CD8-positive, alpha-beta memory T cell (primary cell): ENCODE measurements around the gene TRMT61A. TPM values are rescaled to one million over a fixed set of nuclear protein-coding genes. Genes with fewer than 3 reads are reported as not detected.

Experiments used
- CTCF ChIA-PET: fragments of 350-600 bp; sonication (Branson Sonifier 250); formaldehyde crosslinking; loops from one replicate; lab custom pipeline; 2021; ENCODE audit warnings: antibody characterized with exemption; lab: Charles Lee
- POLR2A ChIA-PET: fragments of 350-600 bp; sonication (Branson Sonifier 250); formaldehyde crosslinking; loops from one replicate; lab custom pipeline; 2021; ENCODE audit warnings: antibody characterized with exemption; lab: Charles Lee
- DNase-seq, 5 donors: peaks; one replicate each; pipeline versions ENCODE4 v3.0.0 to v3.0.0-alpha.2; 2020 to 2022; ENCODE audit warnings: mixed read lengths in 1 of 5
- H3K27ac ChIP-seq: one replicate; pipeline ENCODE4 v1.7.0; 2013; ENCODE audit warnings: low read depth, mild to moderate bottlenecking, low read length, moderate library complexity
- H3K27me3 ChIP-seq: 2 replicates; pipeline ENCODE4 v1.7.0; 2013; ENCODE audit warnings: low read length, mild to moderate bottlenecking; ENCODE audit not compliant: insufficient read depth, poor library complexity, severe bottlenecking
- H3K36me3 ChIP-seq: 2 replicates; pipeline ENCODE4 v1.7.0; 2013; ENCODE audit warnings: mild to moderate bottlenecking, low read length, moderate library complexity; ENCODE audit not compliant: insufficient read depth
- H3K4me1 ChIP-seq: 2 replicates; pipeline ENCODE4 v1.7.0; 2013; ENCODE audit warnings: mild to moderate bottlenecking, low read length, moderate library complexity; ENCODE audit not compliant: insufficient read depth
- H3K4me3 ChIP-seq: 2 replicates; pipeline ENCODE4 v1.7.0; 2013; ENCODE audit warnings: mild to moderate bottlenecking, low read length
- H3K9me3 ChIP-seq: 2 replicates; pipeline ENCODE4 v1.7.0; 2013; ENCODE audit warnings: mild to moderate bottlenecking, low read length
- H3K27ac Mint-ChIP-seq, 8 donors: one replicate each; pipeline ENCODE4 v1.8.0; 2020 to 2021; ENCODE audit warnings: mixed read lengths in 8 of 8, mild to moderate bottlenecking in 6 of 8, inconsistent platforms in 3 of 8, moderate library complexity in 3 of 8
- H3K27me3 Mint-ChIP-seq, 2 donors: one replicate each; pipeline ENCODE4 v1.8.0; 2020 to 2021; ENCODE audit warnings: mixed read lengths in 2 of 2, mild to moderate bottlenecking in 1 of 2, moderate library complexity in 1 of 2
- H3K36me3 Mint-ChIP-seq, 3 donors: one replicate each; pipeline ENCODE4 v1.8.0; 2020 to 2021; ENCODE audit warnings: mixed read lengths in 3 of 3, inconsistent platforms in 1 of 3, mild to moderate bottlenecking in 1 of 3
- H3K4me1 Mint-ChIP-seq, 3 donors: one replicate each; pipeline ENCODE4 v1.8.0; 2020 to 2021; ENCODE audit warnings: mixed read lengths in 3 of 3, inconsistent platforms in 1 of 3, mild to moderate bottlenecking in 1 of 3
- H3K4me3 Mint-ChIP-seq, 7 donors: one replicate each; pipeline ENCODE4 v1.8.0; 2020 to 2021; ENCODE audit warnings: mixed read lengths in 7 of 7, mild to moderate bottlenecking in 6 of 7, moderate library complexity in 4 of 7, inconsistent platforms in 2 of 7
- H3K9me3 Mint-ChIP-seq, 5 donors: one replicate each; pipeline ENCODE4 v1.8.0; 2020 to 2022; ENCODE audit warnings: mixed read lengths in 5 of 5, mild to moderate bottlenecking in 3 of 5, moderate library complexity in 2 of 5, inconsistent platforms in 1 of 5
- polyA plus RNA-seq: library from polyadenylated mRNA; unstranded; fragments of 300-500 nt; fragmentation: Illumina TruSeq; gene quantifications from one replicate; pipeline ENCODE4 v1.2.3, GENCODE V29; 2021
- total RNA-seq, 2 experiments: library from RNA; stranded (reverse); gene quantifications; one replicate each; pipeline ENCODE4 v1.2.3, GENCODE V29; 2021

The TRMT61A gene
- total and polyA plus RNA-seq, 3 experiments from 2014 or later, result 8.2 to 29.5 (median 28.4) TPM

DNA sequence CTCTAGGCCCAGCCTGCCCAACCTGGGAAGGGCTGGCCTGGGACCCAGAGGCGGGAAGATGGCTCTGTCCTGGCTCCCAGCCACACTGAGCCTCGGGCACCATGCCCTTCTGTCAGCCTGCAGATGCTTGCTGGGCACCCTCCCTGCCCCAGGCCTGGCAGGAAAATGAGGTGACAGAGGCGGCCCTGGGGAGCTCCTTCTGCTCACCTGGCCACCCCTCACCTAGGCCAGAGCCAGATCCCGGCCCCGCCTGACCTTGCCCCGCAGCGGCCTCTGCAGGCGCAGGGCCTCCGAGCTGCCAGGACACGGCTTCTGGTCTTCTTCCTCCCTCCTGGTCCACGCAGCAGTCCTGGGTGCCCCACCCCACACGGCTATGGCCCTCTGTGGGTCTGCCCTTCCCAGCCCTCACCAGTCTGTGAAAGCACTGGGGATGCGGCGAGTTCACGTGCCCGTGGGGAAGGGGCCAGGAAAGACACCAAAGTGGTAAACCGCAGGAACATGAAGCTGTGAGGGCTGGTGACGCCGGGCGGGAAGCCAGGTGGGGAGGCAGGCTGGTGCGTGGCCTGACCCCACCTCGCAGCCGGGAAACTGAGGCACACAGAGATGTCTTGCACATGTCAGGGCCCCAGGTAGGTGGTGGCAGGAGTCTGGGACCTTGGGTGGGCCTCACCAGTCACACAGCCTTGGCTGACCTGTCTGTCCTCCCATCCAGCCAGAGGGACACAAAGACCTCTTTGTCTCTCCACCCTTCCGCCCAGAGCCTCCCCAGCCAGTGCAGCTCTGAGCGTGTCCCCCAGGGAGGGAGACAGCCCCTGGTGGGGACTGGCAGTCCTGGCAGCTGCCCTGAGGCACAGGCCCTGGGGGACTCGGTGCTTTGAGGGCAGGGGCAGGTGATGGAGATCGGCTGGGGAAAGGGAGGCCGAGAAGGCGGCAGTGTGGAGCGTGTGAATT is 20.6 kb downstream of the TRMT61A start:
- H3K4me1 ChIP-seq, result no peaks in the 10 kb centered on the region
- Mint-ChIP-seq H3K4me3 (no peak overlapping the region), H3K4me1 (peaks cover 2 to 19% (median 5%) of the 10 kb centered on the region in 3 donors), H3K9me3 (no peaks in the 10 kb centered on the region), H3K27ac (no peak overlapping the region), H3K27me3 (no peaks in the 10 kb centered on the region), H3K36me3 (peaks cover 0 to 18% (median under 1%) of the 10 kb centered on the region in 3 donors)
- no peak overlapping the region for H3K27ac ChIP-seq
- ChIA-PET CTCF (interaction anchor here (9.0 kb wide), 1 partner anchor 31 kb away, joined by 61 read pairs; no protein-coding TSS in a partner anchor), POLR2A (no interaction called here)
- no peaks in the 10 kb centered on the region for H3K9me3 ChIP-seq
- H3K4me3 ChIP-seq, result no peak overlapping the region
- H3K36me3 ChIP-seq, result no peaks in the 10 kb centered on the region
- H3K27me3 ChIP-seq, result no peaks in the 10 kb centered on the region
- peak in 1 of 5 donors; percentile 45 for DNase-seq

DNA sequence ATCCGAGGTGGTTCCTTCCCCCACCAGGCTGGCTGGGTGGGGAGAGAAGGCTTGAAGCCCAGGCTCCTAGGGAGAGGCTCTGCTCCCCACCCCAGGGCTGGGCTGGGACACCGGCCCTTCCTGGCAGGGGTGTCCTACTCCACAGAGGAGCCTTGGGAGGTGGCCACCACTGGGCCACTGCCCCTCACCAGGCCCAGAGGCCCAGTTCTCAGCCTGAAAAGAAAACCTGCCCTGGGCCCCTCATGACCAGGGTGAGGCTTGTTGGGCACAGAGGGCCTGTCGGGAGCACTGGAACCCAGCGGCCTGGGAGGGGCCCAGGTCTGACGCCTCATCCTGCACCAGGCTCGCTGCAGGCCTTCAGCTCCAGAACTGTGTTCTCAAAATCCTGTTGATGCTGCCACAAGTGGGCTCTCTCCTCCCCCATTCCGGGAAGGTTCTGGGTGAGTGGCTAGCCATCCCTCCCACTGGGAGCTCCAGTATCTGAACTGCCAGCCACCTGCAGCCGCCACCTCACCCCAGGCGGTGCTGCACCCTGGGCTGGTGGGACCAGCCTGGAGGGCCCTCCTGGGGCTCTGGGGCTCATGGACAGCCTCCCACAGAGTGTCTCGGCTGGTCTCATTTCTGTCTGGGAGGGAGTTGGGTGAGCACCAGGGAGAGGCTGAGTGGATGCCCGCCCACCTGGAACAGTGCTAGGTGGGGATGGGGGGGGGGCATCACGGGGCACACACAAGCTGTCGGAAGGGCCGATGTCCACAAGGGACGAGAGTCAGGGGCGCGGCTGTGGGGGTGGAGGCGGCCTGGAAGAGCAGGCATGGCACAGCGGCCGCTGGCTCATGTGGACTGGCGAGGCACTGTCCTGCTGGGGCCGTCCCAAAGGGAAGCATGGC is 21.7 kb downstream of the TRMT61A start:
- Histone ChIP-seq H3K27me3 (no peaks in the 10 kb centered on the region), H3K27ac (no peak overlapping the region), H3K4me3 (no peak overlapping the region), H3K36me3 (no peaks in the 10 kb centered on the region), H3K9me3 (no peaks in the 10 kb centered on the region), H3K4me1 (no peaks in the 10 kb centered on the region)
- H3K9me3 Mint-ChIP-seq, result no peaks in the 10 kb centered on the region
- H3K4me1 Mint-ChIP-seq, result peaks cover 10 to 28% (median 11%) of the 10 kb centered on the region in 3 donors
- H3K27me3 Mint-ChIP-seq, result no peaks in the 10 kb centered on the region
- no peak overlapping the region for H3K27ac Mint-ChIP-seq
- DNase-seq, result peak in 1 of 5 donors; percentile 40
- peaks cover 0 to 27% (median 4%) of the 10 kb centered on the region in 3 donors for H3K36me3 Mint-ChIP-seq
- no peak overlapping the region for H3K4me3 Mint-ChIP-seq
- ChIA-PET CTCF (interaction anchor here (9.0 kb wide), 1 partner anchor 32 kb away, joined by 61 read pairs; no protein-coding TSS in a partner anchor), POLR2A (no interaction called here)

DNA sequence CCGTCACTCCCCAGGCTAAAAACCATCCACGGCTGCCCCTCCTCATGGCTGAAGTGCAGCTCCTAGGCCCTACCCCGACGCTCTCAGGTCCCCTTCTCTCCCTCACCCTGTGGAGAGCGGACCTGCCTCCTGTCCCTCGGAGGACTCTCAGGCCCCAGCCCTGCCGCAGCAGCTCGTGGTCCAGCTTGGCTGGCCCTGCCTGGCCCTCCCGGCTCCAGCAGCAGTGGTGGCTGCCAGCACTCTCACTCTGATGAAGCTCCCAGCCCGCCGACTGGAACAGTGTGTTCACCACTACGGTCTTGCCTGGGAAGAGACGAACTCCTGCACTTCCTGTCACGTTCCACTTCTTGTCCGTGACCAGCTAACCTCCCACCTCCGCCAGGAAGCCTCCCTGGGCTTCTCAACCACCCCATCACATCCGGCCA is 22.4 kb downstream of the TRMT61A start:
- H3K27ac Mint-ChIP-seq, result peak overlapping the region in 1 of 8 donors; percentile 77
- no peak overlapping the region for H3K4me3 Mint-ChIP-seq
- no peaks in the 10 kb centered on the region for H3K9me3 Mint-ChIP-seq
- CTCF ChIA-PET, result interaction anchor here (9.0 kb wide), 1 partner anchor 32 kb away, joined by 61 read pairs; no protein-coding TSS in a partner anchor
- H3K36me3 ChIP-seq, result no peaks in the 10 kb centered on the region
- POLR2A ChIA-PET, result no interaction called here
- no peaks in the 10 kb centered on the region for H3K27me3 ChIP-seq
- no peaks in the 10 kb centered on the region for H3K27me3 Mint-ChIP-seq
- no peaks in the 10 kb centered on the region for H3K4me1 ChIP-seq
- no peak overlapping the region for H3K4me3 ChIP-seq
- peaks cover 0 to 28% (median 4%) of the 10 kb centered on the region in 3 donors for H3K36me3 Mint-ChIP-seq
- DNase-seq, result no peak
- H3K9me3 ChIP-seq, result no peaks in the 10 kb centered on the region
- no peak overlapping the region for H3K27ac ChIP-seq
- peaks cover 11 to 30% (median 11%) of the 10 kb centered on the region in 3 donors for H3K4me1 Mint-ChIP-seq

DNA sequence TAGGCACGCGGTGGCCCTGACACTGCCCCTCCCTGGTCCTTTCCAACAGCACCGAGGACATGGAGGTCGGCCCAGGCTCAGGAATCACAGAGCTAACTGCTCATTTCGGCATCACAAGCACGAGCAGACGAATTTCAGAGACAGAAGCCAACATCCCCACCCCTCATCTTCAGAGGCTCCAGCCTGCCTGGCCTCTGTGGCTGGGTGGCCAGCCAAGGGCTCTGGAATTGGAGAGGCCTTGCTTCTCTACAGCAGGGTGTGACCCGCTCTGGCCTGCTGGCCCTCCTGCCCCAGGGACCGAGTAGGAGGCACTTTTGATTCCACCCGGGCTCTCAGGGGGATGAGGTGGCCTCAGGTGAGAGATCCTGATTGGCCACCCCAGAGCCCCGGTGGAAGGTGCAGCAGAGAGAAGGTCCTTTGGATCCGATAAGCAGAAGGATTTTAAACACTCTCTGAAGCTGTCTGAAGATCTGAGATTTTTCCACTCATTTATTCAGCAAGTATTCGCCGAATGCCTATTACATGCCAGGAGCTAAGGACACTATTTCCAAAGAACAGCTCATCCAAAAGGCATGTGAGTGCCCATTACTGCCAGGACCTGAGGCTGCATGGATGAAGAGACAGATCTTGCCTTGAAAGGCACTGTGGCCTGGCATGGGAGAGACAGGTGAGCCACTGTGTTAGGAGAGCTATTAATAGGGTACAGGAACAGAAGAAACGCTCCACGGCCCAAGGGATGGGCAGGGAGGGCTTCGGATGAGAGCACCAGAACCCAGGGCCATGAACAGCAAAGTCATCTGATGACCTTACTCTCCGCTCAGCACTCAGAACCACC is 23.2 kb downstream of the TRMT61A start:
- DNase-seq, result no peak
- H3K36me3 Mint-ChIP-seq, result peaks cover 0 to 32% (median 4%) of the 10 kb centered on the region in 3 donors
- Histone ChIP-seq H3K9me3 (no peaks in the 10 kb centered on the region), H3K27me3 (no peaks in the 10 kb centered on the region), H3K36me3 (no peaks in the 10 kb centered on the region), H3K4me1 (no peaks in the 10 kb centered on the region), H3K4me3 (no peak overlapping the region), H3K27ac (no peak overlapping the region)
- no peak overlapping the region for H3K4me3 Mint-ChIP-seq
- H3K9me3 Mint-ChIP-seq, result no peaks in the 10 kb centered on the region
- H3K27ac Mint-ChIP-seq, result peak overlapping the region in 3 of 8 donors; percentile 31 to 88 (median 63)
- ChIA-PET POLR2A (no interaction called here), CTCF (interaction anchor here (1.1 to 9.0 kb wide), 3 partner anchors 19 to 76 kb away, joined by 3 to 61 read pairs (median 4); no protein-coding TSS in a partner anchor)
- H3K27me3 Mint-ChIP-seq, result no peaks in the 10 kb centered on the region
- peaks cover 14 to 34% (median 15%) of the 10 kb centered on the region in 3 donors for H3K4me1 Mint-ChIP-seq

DNA sequence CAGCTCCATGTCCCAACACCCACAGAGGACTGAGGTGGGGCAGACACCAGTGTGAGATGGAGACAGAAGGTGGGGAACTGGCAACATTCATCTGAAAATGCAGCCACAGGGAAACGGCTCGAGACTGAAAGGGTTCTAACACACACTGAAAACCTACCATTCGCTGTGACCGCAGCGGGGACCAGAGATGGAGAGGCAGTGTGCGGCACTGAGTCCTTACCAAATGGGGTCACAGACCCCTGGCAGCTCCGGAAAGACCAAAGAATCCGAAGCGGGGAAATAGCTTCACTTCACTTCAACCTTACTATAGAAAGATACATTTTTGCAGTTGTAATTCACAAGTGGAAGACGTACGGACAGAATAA is 23.8 kb downstream of the TRMT61A start:
- no peak for DNase-seq
- Histone ChIP-seq H3K4me1 (no peaks in the 10 kb centered on the region), H3K9me3 (no peaks in the 10 kb centered on the region), H3K27ac (no peak overlapping the region), H3K36me3 (no peaks in the 10 kb centered on the region), H3K4me3 (no peak overlapping the region), H3K27me3 (no peaks in the 10 kb centered on the region)
- ChIA-PET CTCF (interaction anchor here (1.1 to 1.5 kb wide), 2 partner anchors 19 to 75 kb away, joined by 3 to 4 read pairs; no protein-coding TSS in a partner anchor), POLR2A (no interaction called here)
- Mint-ChIP-seq H3K4me1 (peaks cover 19 to 40% (median 19%) of the 10 kb centered on the region in 3 donors), H3K4me3 (no peak overlapping the region), H3K36me3 (peaks cover 0 to 36% (median 4%) of the 10 kb centered on the region in 3 donors), H3K9me3 (no peaks in the 10 kb centered on the region), H3K27me3 (no peaks in the 10 kb centered on the region), H3K27ac (no peak overlapping the region)

DNA sequence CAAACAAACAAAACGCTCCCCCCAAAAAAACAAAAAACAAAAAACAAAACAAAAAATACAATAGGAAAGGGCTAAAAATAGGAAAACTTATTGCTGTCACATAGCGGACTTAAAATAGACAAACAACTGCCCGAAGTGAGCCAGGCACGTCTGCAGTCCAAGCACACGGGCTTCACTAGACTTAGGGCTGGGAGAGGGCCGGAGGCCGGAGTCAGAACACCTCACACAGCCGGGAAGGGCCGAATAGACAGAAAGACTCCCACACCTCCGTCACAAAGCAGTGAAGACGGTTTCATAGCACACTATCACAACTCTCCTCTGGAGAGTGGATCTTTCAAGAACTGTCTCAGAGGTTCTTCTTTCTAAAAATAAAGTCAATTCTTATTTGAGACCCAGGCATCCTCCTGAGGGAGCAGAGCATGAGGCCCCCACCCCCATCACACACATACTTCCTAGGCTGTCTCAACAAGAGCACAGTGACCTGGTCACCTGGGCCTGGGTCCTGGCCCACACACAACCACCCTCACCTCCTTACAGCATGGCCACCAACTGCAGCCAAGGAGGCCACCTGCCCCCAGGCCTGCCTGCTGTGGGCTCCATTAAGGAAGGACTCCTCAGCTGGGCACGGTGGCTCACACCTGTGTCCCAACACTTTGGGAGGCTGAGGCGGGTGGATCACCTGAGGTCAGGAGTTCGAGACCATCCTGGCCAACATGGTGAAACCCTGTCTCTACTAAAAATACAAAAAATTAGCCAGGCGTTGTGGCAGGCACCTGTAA is 26.8 kb downstream of the TRMT61A start:
- H3K27ac ChIP-seq, result no peak overlapping the region
- no peak overlapping the region for H3K4me3 ChIP-seq
- DNase-seq, result no peak
- ChIA-PET CTCF (no interaction called here), POLR2A (no interaction called here)
- no peak overlapping the region for H3K4me3 Mint-ChIP-seq
- peaks cover 18% of the 10 kb centered on the region for H3K4me1 ChIP-seq
- H3K9me3 Mint-ChIP-seq, result no peaks in the 10 kb centered on the region
- no peaks in the 10 kb centered on the region for H3K27me3 Mint-ChIP-seq
- H3K36me3 ChIP-seq, result peaks cover 20% of the 10 kb centered on the region
- peak overlapping the region in 2 of 8 donors; percentile 51 to 54 for H3K27ac Mint-ChIP-seq
- no peaks in the 10 kb centered on the region for H3K27me3 ChIP-seq
- H3K9me3 ChIP-seq, result no peaks in the 10 kb centered on the region
- H3K4me1 Mint-ChIP-seq, result peaks cover 42 to 69% (median 49%) of the 10 kb centered on the region in 3 donors
- peaks cover 0 to 62% (median 7%) of the 10 kb centered on the region in 3 donors for H3K36me3 Mint-ChIP-seq
